ENCODE measurements around the gene MTAP.

MTAP gene

GRCh38 chr9:21969951-21970799, 167.7 kb downstream of the MTAP start:
- DNase-seq (ENCODE audit: low spot score), result no peak

- DNase-seq (ENCODE audit: low spot score), result no peak
Observed at GRCh38 chr9:21970800-21971640, 168.6 kb downstream of the MTAP start.

GRCh38 chr9:21972361-21972760, 169.9 kb downstream of the MTAP start:
- no peak for DNase-seq (ENCODE audit: low spot score)

- DNase-seq (ENCODE audit: low spot score), result no peak
Observed at GRCh38 chr9:21974343-21974721, 171.9 kb downstream of the MTAP start.

GRCh38 chr9:21974722-21975409, 172.4 kb downstream of the MTAP start:
- peak; percentile 82 for DNase-seq (ENCODE audit: low spot score)

GRCh38 chr9:21976334-21976875, 174.0 kb downstream of the MTAP start:
- DNase-seq (ENCODE audit: low spot score), result no peak

- no peak for DNase-seq (ENCODE audit: low spot score)
Observed at GRCh38 chr9:21982391-21982790, 180.0 kb downstream of the MTAP start.

GRCh38 chr9:21982861-21983560, 180.6 kb downstream of the MTAP start:
- DNase-seq (ENCODE audit: low spot score), result no peak

GRCh38 chr9:21983561-21983935, 181.1 kb downstream of the MTAP start:
- DNase-seq (ENCODE audit: low spot score), result no peak

GRCh38 chr9:21984101-21984500, 181.7 kb downstream of the MTAP start:
- no peak for DNase-seq (ENCODE audit: low spot score)

- no peak for DNase-seq (ENCODE audit: low spot score)
Observed at GRCh38 chr9:21985964-21986667, 183.7 kb downstream of the MTAP start.
